Neural progenitor cell (in vitro differentiated cells): ENCODE measurements around the gene ATAD2B.

Source experiments
- EZH2 ChIP-seq: fragments of 200-600 bp; sonication (generic); IDR thresholded peaks from 2 replicates; pipeline ENCODE4 v1.6.1; 2017; ENCODE audit warnings: antibody characterized with exemption, mild to moderate bottlenecking, moderate library complexity
- TF ChIP-seq, protein P1 (sequence below): fragments of 200-600 bp; sonication (generic); IDR thresholded peaks from 2 replicates; pipeline ENCODE4 v1.5.1; 2017; ENCODE audit warnings: antibody characterized with exemption, mild to moderate bottlenecking

DNA sequence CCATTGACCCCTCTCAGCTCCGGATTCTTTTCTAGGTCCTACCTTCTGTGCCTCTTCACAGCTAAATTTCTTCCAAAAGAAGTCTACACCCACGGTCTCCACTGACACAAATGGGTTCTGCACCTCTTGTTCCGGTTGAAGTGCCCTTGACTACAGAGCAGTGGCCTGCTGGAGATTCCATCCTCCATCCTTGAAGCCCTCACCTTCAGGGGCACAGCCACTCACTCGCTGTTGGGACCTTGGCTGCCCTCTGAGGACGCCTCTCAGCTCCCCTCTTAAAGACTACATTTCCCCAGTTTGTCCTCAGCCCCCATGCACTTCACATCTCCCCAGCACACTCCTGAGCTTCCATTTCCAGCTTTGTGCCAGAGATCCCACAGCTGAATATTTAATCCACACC lies 226.3 kb downstream of the ATAD2B start:
- TF ChIP-seq, protein P1, sequence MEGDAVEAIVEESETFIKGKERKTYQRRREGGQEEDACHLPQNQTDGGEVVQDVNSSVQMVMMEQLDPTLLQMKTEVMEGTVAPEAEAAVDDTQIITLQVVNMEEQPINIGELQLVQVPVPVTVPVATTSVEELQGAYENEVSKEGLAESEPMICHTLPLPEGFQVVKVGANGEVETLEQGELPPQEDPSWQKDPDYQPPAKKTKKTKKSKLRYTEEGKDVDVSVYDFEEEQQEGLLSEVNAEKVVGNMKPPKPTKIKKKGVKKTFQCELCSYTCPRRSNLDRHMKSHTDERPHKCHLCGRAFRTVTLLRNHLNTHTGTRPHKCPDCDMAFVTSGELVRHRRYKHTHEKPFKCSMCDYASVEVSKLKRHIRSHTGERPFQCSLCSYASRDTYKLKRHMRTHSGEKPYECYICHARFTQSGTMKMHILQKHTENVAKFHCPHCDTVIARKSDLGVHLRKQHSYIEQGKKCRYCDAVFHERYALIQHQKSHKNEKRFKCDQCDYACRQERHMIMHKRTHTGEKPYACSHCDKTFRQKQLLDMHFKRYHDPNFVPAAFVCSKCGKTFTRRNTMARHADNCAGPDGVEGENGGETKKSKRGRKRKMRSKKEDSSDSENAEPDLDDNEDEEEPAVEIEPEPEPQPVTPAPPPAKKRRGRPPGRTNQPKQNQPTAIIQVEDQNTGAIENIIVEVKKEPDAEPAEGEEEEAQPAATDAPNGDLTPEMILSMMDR = no peak
- no peak for TF ChIP-seq EZH2
